ENCODE results near the gene GSTT4. TPM values are rescaled to one million over a fixed set of nuclear protein-coding genes. Genes with fewer than 3 reads are reported as not detected.

GSTT4 gene
- not detected for total RNA-seq

DNA sequence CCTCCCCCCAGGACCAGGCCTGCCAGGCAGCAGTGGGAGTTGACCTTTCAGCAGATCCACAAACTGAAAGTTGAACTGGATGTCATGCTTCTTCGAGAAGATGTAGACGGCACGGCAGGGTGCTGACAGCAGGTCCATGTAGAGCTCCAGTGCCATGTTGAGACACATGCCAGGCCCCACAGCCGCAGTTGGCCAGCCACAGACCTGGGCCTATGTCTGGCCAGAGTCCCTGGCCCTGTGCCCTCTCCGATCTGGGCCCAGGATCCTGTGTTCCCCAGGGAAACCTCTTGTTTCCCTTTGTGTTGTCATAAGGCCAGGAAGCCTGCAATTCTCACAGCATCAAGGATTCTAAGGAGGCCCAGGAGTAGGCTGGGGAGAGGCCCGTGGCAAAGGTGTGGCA, at the start of gene GSTT4:
Gene GSTT4 (minus strand): TSS at position 253 of the 400 bp plus-strand sequence. CDS start 97 bp downstream, at position 156.
- Histone ChIP-seq H3K27me3 (no peaks in the 10 kb centered on the region), H3K36me3 (no peaks in the 10 kb centered on the region), H3K9me3 (no peaks in the 10 kb centered on the region), H3K4me3 (no peak within 1 kb of the TSS), H3K27ac (no peak within 1 kb of the TSS), H3K4me1 (peaks cover 0 to 11% (median 0%) of the 10 kb centered on the region in 3 donors)
- WGBS, 2 donors, result 60 to 79% methylated on average over 5 to 6 of the region's 6 CpGs
- no peak for DNase-seq
- intact Hi-C loops (cut with DNase I), result loop anchor here (5.0 kb wide), 1 partner anchor 68 kb away; no protein-coding TSS in a partner anchor
- no peak for TF ChIP-seq POLR2A (IDR thresholded peaks at IDR 0.05)
- TF ChIP-seq CTCF (IDR thresholded peaks at IDR 0.05), result no peak

GRCh38 chr22:24054356-24054755, 49.1 kb upstream of the GSTT4 start:
- no peak for TF ChIP-seq CTCF (IDR thresholded peaks at IDR 0.05)
- H3K27ac ChIP-seq, result no peak overlapping the region
- peaks cover 11 to 88% (median 24%) of the 10 kb centered on the region in 3 donors for H3K36me3 ChIP-seq
- intact Hi-C loops (cut with DNase I), result no loop called here
- 77 to 83% methylated on average over 2 to 3 of the region's 3 CpGs for WGBS, 2 donors
- H3K9me3 ChIP-seq, result no peaks in the 10 kb centered on the region
- DNase-seq, result no peak
- no peaks in the 10 kb centered on the region for H3K27me3 ChIP-seq
- peaks cover 0 to 6% (median 3%) of the 10 kb centered on the region in 3 donors for H3K4me1 ChIP-seq
- H3K4me3 ChIP-seq, result no peak overlapping the region

DNA sequence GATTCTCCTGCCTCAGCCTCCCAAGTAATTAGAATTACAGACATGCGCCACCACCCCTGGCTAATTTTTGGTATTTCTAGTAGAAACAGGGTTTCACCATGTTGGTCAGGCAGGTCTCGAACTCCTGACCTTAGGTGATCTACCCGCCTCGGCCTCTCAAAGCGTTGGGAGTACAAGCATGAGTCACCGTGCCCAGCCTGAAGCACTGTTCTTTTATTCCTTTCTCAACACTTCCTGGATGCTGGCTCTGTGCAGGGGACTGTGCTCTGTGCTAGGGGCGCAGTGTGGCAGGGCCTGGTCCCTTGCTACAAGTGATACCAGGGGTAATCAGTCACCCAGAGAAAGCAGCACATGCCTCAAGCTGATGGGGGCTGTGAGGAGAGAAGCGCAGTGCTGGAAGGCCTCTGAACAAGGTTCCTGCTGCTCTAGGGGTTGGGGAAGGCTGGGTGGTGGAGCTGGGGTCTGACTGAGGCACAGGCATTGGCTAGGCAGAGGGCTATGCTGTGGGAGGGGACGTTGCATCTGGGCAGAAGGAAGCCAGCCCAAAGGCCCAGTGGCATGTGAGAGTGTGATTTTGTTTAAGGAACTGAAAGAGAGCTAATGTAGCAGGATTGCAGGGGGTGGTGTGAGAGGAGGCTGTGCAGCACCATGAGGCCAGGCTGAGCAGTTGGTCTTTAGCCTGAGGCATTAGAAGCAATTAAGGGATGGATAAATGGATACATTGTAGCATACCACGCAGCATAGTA, 48.4 kb upstream of the GSTT4 start:
- DNase-seq, result no peak
- H3K4me3 ChIP-seq, result no peak overlapping the region
- peaks cover 0 to 3% (median 0%) of the 10 kb centered on the region in 3 donors for H3K4me1 ChIP-seq
- no peak for TF ChIP-seq CTCF (IDR thresholded peaks at IDR 0.05)
- no peak for TF ChIP-seq POLR2A (IDR thresholded peaks at IDR 0.05)
- H3K36me3 ChIP-seq, result peaks cover 16 to 88% (median 22%) of the 10 kb centered on the region in 3 donors
- no peak overlapping the region for H3K27ac ChIP-seq
- H3K27me3 ChIP-seq, result no peaks in the 10 kb centered on the region
- H3K9me3 ChIP-seq, result no peaks in the 10 kb centered on the region
- 90 to 95% methylated on average over 3 to 5 of the region's 10 CpGs for WGBS, 2 donors
- intact Hi-C loops (cut with DNase I), result no loop called here

DNA sequence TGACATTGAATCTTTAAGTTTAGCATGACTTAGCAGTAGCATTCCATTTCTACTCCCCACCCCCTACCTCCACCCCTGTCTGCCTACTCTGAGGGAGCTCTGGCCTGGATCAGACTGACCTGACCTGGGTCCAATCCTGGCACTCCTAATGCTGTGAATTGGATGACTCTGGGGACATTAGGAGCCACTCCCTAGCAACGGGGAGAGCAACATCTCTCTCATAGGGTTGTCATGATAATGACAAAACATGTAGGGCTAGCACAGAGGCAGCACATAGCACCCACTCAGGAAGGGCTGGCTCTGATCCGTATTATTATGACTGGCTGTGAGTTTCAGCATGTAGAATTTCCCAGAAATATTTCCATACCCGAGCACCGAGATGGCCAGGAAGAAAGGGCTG, 46.3 kb upstream of the GSTT4 start:
- H3K4me1 ChIP-seq, result peaks cover 0 to 2% (median 0%) of the 10 kb centered on the region in 3 donors
- no peak for DNase-seq
- no peaks in the 10 kb centered on the region for H3K27me3 ChIP-seq
- WGBS, 2 donors, result 57 to 59% methylated on average over 4 of the region's 4 CpGs
- peak overlapping the region in 2 of 4 donors; percentile 27 to 63 for H3K27ac ChIP-seq
- no peak overlapping the region for H3K4me3 ChIP-seq
- intact Hi-C loops (cut with DNase I), result no loop called here
- H3K36me3 ChIP-seq, result peaks cover 13 to 88% (median 14%) of the 10 kb centered on the region in 3 donors
- TF ChIP-seq POLR2A (IDR thresholded peaks at IDR 0.05), result no peak
- no peak for TF ChIP-seq CTCF (IDR thresholded peaks at IDR 0.05)
- no peaks in the 10 kb centered on the region for H3K9me3 ChIP-seq

DNA sequence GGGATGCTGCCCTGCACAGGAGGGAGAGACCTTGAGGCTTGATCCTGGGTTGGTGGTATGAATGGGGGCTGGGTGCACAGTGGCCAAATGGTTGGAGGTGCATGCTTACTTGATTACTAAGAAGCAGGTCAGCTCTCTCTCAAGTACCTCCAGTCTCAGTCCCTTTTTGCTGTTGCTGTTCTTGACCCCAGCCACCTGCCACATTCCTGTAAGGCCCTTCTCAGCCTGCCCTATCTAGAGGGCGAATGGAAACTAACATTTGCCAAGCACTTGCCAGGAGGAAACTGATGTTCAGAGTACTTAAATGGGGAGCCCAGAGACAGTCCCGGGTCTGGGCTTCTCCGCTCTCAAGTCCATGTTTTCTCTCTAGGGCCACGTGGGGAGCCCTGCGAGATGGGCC, 45.8 kb upstream of the GSTT4 start:
- Histone ChIP-seq H3K27ac (peak overlapping the region in 1 of 4 donors; percentile 63), H3K4me3 (no peak overlapping the region), H3K27me3 (no peaks in the 10 kb centered on the region), H3K36me3 (peaks cover 9 to 88% (median 11%) of the 10 kb centered on the region in 3 donors), H3K9me3 (no peaks in the 10 kb centered on the region), H3K4me1 (peaks cover 0 to 2% (median 0%) of the 10 kb centered on the region in 3 donors)
- no peak for TF ChIP-seq POLR2A (IDR thresholded peaks at IDR 0.05)
- TF ChIP-seq CTCF (IDR thresholded peaks at IDR 0.05), result no peak
- no peak for DNase-seq
- intact Hi-C loops (cut with DNase I), result no loop called here
- 89 to 98% methylated on average over 3 to 5 of the region's 5 CpGs for WGBS, 2 donors
